ENCODE results near the gene TNNC1. TPM values are rescaled to one million over a fixed set of nuclear protein-coding genes. Genes with fewer than 3 reads are reported as not detected.
A peak's percentile ranks its signal among the peaks of the same experiment; 100 is the strongest.

TNNC1 gene
- total RNA-seq, 1 experiment from 2014 or later, result 5.6 TPM

GRCh38 chr3:52489453-52489852, 35.6 kb upstream of the TNNC1 start:
- Mint-ChIP-seq H3K4me3 (no peak overlapping the region), H3K36me3 (ENCODE audit: insufficient read depth in 1 of 3, low read depth in 3 of 3) (peaks cover 19 to 77% (median 74%) of the 10 kb centered on the region in 3 experiments), H3K27me3 (ENCODE audit: low read depth) (no peaks in the 10 kb centered on the region), H3K4me1 (peaks cover 6 to 12% of the 10 kb centered on the region in 2 experiments), H3K9me3 (no peaks in the 10 kb centered on the region), H3K27ac (peak overlapping the region in 1 of 3 experiments; percentile 35; a peak in 1 of 7 replicates)
- no peak overlapping the region for H3K14ac ChIP-seq (ENCODE audit: insufficient read depth, low read length)
- H2BK12ac ChIP-seq (ENCODE audit: insufficient read length, low read depth, low read length), result no peak overlapping the region
- H3K23me2 ChIP-seq (ENCODE audit: insufficient read length, low read depth, low read length, poor library complexity, severe bottlenecking), result no peaks in the 10 kb centered on the region
- no peak overlapping the region for H3T11ph ChIP-seq (ENCODE audit: low read length)
- H2AK5ac ChIP-seq (ENCODE audit: insufficient read length, low read length), result no peak overlapping the region
- no peak overlapping the region for H2BK5ac ChIP-seq (ENCODE audit: insufficient read length, low read length)
- no CpG with 5 or more reads among the region's 18 CpGs for WGBS (ENCODE audit: extremely low coverage, insufficient read length, low lambda C conversion rate)
- H2BK15ac ChIP-seq (ENCODE audit: low read depth, low read length), result no peak overlapping the region
- no peaks in the 10 kb centered on the region for H3K4me1 ChIP-seq (ENCODE audit: insufficient read depth, low read length)
- H4K8ac ChIP-seq (replicated peaks; ENCODE audit: insufficient read length, low read depth, low read length), result no peak overlapping the region
- H4K20me1 ChIP-seq (ENCODE audit: control insufficient read depth, insufficient read depth, insufficient read length), result no peaks in the 10 kb centered on the region
- H3K9me3 ChIP-seq (ENCODE audit: control insufficient read depth, low read depth, low read length), result no peaks in the 10 kb centered on the region
- H3K4me2 ChIP-seq (ENCODE audit: insufficient read depth, insufficient read length, low read length), result no peak overlapping the region
- H2BK20ac ChIP-seq (ENCODE audit: low read depth, low read length, poor library complexity, severe bottlenecking), result no peak overlapping the region
- H3K18ac ChIP-seq (ENCODE audit: insufficient read length, low read depth, low read length), result no peak overlapping the region
- TF ChIP-seq CTCF (conservative IDR thresholded peaks at IDR 0.05), result no peak
- no peak overlapping the region for H3K23ac ChIP-seq (ENCODE audit: insufficient read length, low read depth, low read length)
- H3K27ac ChIP-seq (ENCODE audit: insufficient read length, low read depth, low read length), result no peak overlapping the region
- no peak overlapping the region for H2BK120ac ChIP-seq (ENCODE audit: low read depth, low read length, poor library complexity, severe bottlenecking)
- no peak for DNase-seq
- no peak overlapping the region for H4K5ac ChIP-seq (ENCODE audit: insufficient read length, low read depth, low read length)
- no peak overlapping the region for H3K4ac ChIP-seq (ENCODE audit: low read depth, low read length)
- no peak overlapping the region for H4K91ac ChIP-seq (ENCODE audit: insufficient read length, low read depth, low read length)
- H2AFZ ChIP-seq (ENCODE audit: low read length), result no peak overlapping the region
- no peak overlapping the region for H3K9ac ChIP-seq (ENCODE audit: extremely low read depth, insufficient read length, low read length)
- no peak overlapping the region for H3K56ac ChIP-seq (ENCODE audit: insufficient read length, low read depth, low read length)
- H3K79me1 ChIP-seq (ENCODE audit: insufficient read depth, low read depth, low read length, poor library complexity, severe bottlenecking), result no peaks in the 10 kb centered on the region
- no peaks in the 10 kb centered on the region for H3K27me3 ChIP-seq (ENCODE audit: insufficient read depth, low read length)
- H3K79me2 ChIP-seq (ENCODE audit: insufficient read depth, low read length), result no peaks in the 10 kb centered on the region
